B cell (primary cell): ENCODE data around the gene PCP4. TPM values are rescaled to one million over a fixed set of nuclear protein-coding genes. Genes with fewer than 3 reads are reported as not detected.

Source experiments
- ATAC-seq: fragments of 200-7000 bp; cut with Tn5 transposase; one replicate; pipeline ENCODE4 v1.10.0; 2021; ENCODE audit warnings: low read depth, mild to moderate bottlenecking, moderate number of reproducible peaks, moderate library complexity
- CTCF ChIA-PET: fragments of 350-600 bp; sonication (Branson Sonifier 250); formaldehyde crosslinking; loops from one replicate; lab custom pipeline; 2021; ENCODE audit warnings: antibody characterized with exemption, inconsistent platforms; lab: Charles Lee
- POLR2A ChIA-PET: fragments of 350-600 bp; sonication (Branson Sonifier 250); formaldehyde crosslinking; loops from one replicate; lab custom pipeline; 2021; ENCODE audit warnings: antibody characterized with exemption; lab: Charles Lee
- DNase-seq: peaks from one replicate; pipeline ENCODE4 v3.0.0; 2013
- H2AFZ ChIP-seq: 2 replicates; pipeline ENCODE4 v1.6.1; 2012; ENCODE audit warnings: mild to moderate bottlenecking, low read depth, low read length; ENCODE audit not compliant: insufficient read depth, poor library complexity, severe bottlenecking
- H3K27ac ChIP-seq, 2 donors: 1 replicate in 1 of 2; 2 replicates in 1 of 2; pipeline ENCODE4 v1.5.1; 2012 to 2013; ENCODE audit warnings: low read length in 2 of 2, mild to moderate bottlenecking in 2 of 2, moderate library complexity in 1 of 2
- H3K27me3 ChIP-seq, 4 experiments: fragments of 200-600 bp in 1 of 4; sonication (generic) in 1 of 4; replicated peaks in 1 of 4; 1 replicate in 2 of 4; 2 replicates in 2 of 4; pipeline versions ENCODE4 v1.6.1 to v1.7.0; 2013 to 2016; ENCODE audit warnings: low read length in 3 of 4, mild to moderate bottlenecking in 2 of 4, mixed read lengths in 1 of 4, moderate library complexity in 1 of 4; ENCODE audit not compliant: insufficient read depth in 4 of 4, control insufficient read depth in 3 of 4; ENCODE audit errors: control extremely low read depth in 1 of 4
- H3K36me3 ChIP-seq, 2 experiments: replicated peaks in 1 of 2; 1 replicate in 1 of 2; 2 replicates in 1 of 2; pipeline versions ENCODE4 v1.6.1 to v1.7.1; 2013; ENCODE audit warnings: low read length in 1 of 2; ENCODE audit not compliant: insufficient read depth in 2 of 2, control insufficient read depth in 1 of 2; ENCODE audit errors: control extremely low read depth in 1 of 2, extremely low read depth in 1 of 2
- H3K4me1 ChIP-seq, 2 donors: fragments of 200-600 bp in 1 of 2; sonication (generic) in 1 of 2; 1 replicate in 1 of 2; 2 replicates in 1 of 2; pipeline versions ENCODE4 v1.5.1 to v1.6.1; 2013 to 2017; ENCODE audit warnings: low read length in 2 of 2; ENCODE audit not compliant: control insufficient read depth in 2 of 2, insufficient read depth in 2 of 2
- H3K4me2 ChIP-seq: replicated peaks from 2 replicates; pipeline ENCODE3; 2012; ENCODE audit warnings: mild to moderate bottlenecking, low read depth, low read length; ENCODE audit not compliant: poor library complexity, severe bottlenecking
- H3K4me3 ChIP-seq, 5 experiments: fragments of 200-600 bp in 1 of 5; sonication (generic) in 1 of 5; 1 replicate in 3 of 5; 2 replicates in 2 of 5; pipeline versions ENCODE4 v1.5.1 to v1.7.0; 2011 to 2016; ENCODE audit warnings: low read length in 4 of 5, mild to moderate bottlenecking in 4 of 5, low read depth in 2 of 5, control low read depth in 1 of 5, moderate library complexity in 1 of 5; ENCODE audit not compliant: insufficient read depth in 1 of 5; ENCODE audit errors: control extremely low read depth in 1 of 5, extremely low read depth in 1 of 5
- H3K79me2 ChIP-seq: fragments of 200-600 bp; sonication (generic); one replicate; pipeline ENCODE4 v1.6.0; 2016; ENCODE audit warnings: low read length; ENCODE audit not compliant: control insufficient read depth, insufficient read depth
- H3K9ac ChIP-seq: fragments of 200-600 bp; sonication (generic); 2 replicates; pipeline ENCODE4 v1.6.1; 2017; ENCODE audit warnings: mild to moderate bottlenecking, low read length, moderate library complexity
- H3K9me3 ChIP-seq, 3 donors: one replicate each; pipeline versions ENCODE4 v1.6.1 to v1.7.1; 2013; ENCODE audit warnings: low read length in 2 of 3; ENCODE audit not compliant: control insufficient read depth in 2 of 3, insufficient read depth in 1 of 3; ENCODE audit errors: control extremely low read depth in 1 of 3
- H4K20me1 ChIP-seq: 2 replicates; pipeline ENCODE4 v1.6.0; 2012; ENCODE audit warnings: mild to moderate bottlenecking, low read length; ENCODE audit not compliant: insufficient read depth, control insufficient read depth, poor library complexity, severe bottlenecking
- H3K27ac Mint-ChIP-seq: one replicate; pipeline ENCODE4 v1.8.0; 2021; ENCODE audit warnings: mixed read lengths
- H3K27me3 Mint-ChIP-seq: one replicate; pipeline ENCODE4 v1.8.0; 2021; ENCODE audit warnings: mixed read lengths
- H3K4me1 Mint-ChIP-seq: one replicate; pipeline ENCODE4 v1.8.0; 2021; ENCODE audit warnings: mixed read lengths
- H3K4me3 Mint-ChIP-seq: one replicate; pipeline ENCODE4 v1.8.0; 2021; ENCODE audit warnings: mixed read lengths
- H3K9me3 Mint-ChIP-seq: one replicate; pipeline ENCODE4 v1.8.0; 2022; ENCODE audit warnings: mixed read lengths; ENCODE audit not compliant: insufficient read depth
- EZH2 ChIP-seq: IDR thresholded peaks from 2 replicates; pipeline ENCODE4 v1.6.1; 2012; ENCODE audit warnings: borderline replicate concordance, low read depth, mild to moderate bottlenecking, moderate library complexity, low read length; ENCODE audit not compliant: insufficient read depth, poor library complexity, severe bottlenecking
- WGBS: methylation state at CpG from one replicate; pipeline ENCODE4 v1.1.5; 2013; ENCODE audit warnings: missing lambda C conversion rate; ENCODE audit not compliant: insufficient coverage; 5-methylcytosine and 5-hydroxymethylcytosine counted together
- intact Hi-C: fragments of 100-400 bp; cut with micrococcal nuclease; formaldehyde crosslinking; loops from one replicate; pipeline ENCODE4 v1.10.0; 2022
- polyA plus RNA-seq: library from polyadenylated mRNA; depleted of rRNA; stranded (reverse); fragments of >200 nt; gene quantifications from 2 replicates; pipeline ENCODE4 v1.2.3, GENCODE V29; 2012
- total RNA-seq, 2 donors: library from RNA; stranded (reverse); fragments of 120-200 nt in 1 of 2; gene quantifications; 1 replicate in 1 of 2; 2 replicates in 1 of 2; pipeline versions ENCODE4 v1.2.3 to v1.2.4, GENCODE V29; 2013 to 2022
- TF ChIP-seq, protein P1 (sequence below): fragments of 200-600 bp; IDR thresholded peaks from one replicate; pipeline ENCODE4 v1.8.0; 2022; ENCODE audit warnings: antibody characterized with exemption, mild to moderate bottlenecking

Gene PCP4
- total and polyA plus RNA-seq, 2 donors (not counting 1 experiment from before 2014, with no cell fraction given): not detected

DNA sequence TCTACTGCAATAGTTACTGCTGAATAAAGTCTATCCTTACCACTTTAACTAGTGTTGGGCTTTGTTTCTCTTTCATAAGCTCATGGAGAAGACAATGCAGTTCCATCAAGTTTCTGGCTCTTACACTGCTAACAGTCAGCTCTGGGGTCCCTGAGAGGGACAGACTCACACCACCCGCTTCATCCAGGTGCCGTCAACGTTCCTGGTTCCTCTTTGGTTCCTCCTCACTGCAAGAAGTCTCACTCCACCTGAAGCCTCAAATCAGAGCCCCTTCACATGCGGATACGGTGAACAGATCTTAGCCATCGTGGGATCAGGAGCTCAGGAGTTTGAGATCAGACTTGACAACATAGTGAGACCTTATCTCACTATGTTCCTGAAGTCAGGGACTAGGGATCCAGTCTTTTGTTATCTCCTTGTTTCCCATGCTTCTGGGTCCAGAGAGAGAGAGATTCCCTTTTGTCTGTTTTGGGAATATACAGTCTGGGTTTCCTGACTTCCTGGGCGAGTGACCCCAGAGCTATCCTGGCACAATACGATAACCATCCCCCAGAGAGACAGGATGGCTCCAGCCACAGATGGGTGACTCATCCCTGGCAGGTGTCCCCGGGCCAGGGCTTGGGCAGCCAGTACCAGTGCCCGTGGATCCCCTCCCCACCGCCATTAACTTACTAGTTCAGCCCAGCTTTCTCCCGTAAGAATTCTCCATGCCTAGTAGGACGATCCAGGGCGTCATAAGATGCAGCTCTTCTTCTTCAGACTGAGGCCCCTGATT, 14.3 kb upstream of the PCP4 start:
- Mint-ChIP-seq H3K4me1 (no peaks in the 10 kb centered on the region), H3K27me3 (no peaks in the 10 kb centered on the region), H3K27ac (no peak overlapping the region), H3K9me3 (peaks cover 2% of the 10 kb centered on the region), H3K4me3 (no peak overlapping the region)
- no peak for DNase-seq
- ChIA-PET POLR2A (no interaction called here), CTCF (no interaction called here)
- WGBS: 89% methylated on average over 14 of the region's 14 CpGs
- no peak for ATAC-seq
- Histone ChIP-seq H3K27me3 (no peaks in the 10 kb centered on the region), H2AFZ (no peak overlapping the region), H3K9me3 (peaks cover 0 to 24% (median 0%) of the 10 kb centered on the region in 3 donors), H3K4me3 (no peak overlapping the region), H3K4me1 (no peaks in the 10 kb centered on the region), H3K79me2 (no peaks in the 10 kb centered on the region), H3K27ac (no peak overlapping the region), H3K36me3 (no peaks in the 10 kb centered on the region), H3K9ac (no peak overlapping the region), H3K4me2 (no peak overlapping the region), H4K20me1 (no peaks in the 10 kb centered on the region)
- intact Hi-C loops: no loop called here
- TF ChIP-seq, protein P1, sequence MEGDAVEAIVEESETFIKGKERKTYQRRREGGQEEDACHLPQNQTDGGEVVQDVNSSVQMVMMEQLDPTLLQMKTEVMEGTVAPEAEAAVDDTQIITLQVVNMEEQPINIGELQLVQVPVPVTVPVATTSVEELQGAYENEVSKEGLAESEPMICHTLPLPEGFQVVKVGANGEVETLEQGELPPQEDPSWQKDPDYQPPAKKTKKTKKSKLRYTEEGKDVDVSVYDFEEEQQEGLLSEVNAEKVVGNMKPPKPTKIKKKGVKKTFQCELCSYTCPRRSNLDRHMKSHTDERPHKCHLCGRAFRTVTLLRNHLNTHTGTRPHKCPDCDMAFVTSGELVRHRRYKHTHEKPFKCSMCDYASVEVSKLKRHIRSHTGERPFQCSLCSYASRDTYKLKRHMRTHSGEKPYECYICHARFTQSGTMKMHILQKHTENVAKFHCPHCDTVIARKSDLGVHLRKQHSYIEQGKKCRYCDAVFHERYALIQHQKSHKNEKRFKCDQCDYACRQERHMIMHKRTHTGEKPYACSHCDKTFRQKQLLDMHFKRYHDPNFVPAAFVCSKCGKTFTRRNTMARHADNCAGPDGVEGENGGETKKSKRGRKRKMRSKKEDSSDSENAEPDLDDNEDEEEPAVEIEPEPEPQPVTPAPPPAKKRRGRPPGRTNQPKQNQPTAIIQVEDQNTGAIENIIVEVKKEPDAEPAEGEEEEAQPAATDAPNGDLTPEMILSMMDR: no peak
- TF ChIP-seq EZH2: no peak

DNA sequence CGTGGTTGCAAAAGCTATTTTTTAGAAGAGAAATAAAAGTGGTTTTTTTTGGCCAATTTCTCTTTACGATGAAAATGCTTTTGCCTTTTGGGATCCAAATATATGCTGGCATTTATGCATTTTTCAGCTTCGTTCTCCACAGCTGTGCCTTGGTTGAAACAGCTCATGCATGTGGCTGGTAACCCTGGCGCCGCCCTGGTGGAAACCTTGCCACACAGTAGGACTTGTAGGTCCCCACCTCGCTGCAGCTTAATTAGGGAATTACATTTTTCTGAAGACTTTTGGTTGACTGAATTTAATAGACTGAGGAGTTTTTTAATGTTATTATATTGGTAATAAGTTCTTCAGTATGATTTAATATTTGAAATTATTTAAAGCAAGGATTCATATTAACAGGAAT, 12.7 kb upstream of the PCP4 start:
- Mint-ChIP-seq H3K4me1 (no peaks in the 10 kb centered on the region), H3K9me3 (peaks cover 2% of the 10 kb centered on the region), H3K27ac (no peak overlapping the region), H3K27me3 (no peaks in the 10 kb centered on the region), H3K4me3 (no peak overlapping the region)
- Histone ChIP-seq H3K79me2 (no peaks in the 10 kb centered on the region), H3K27ac (no peak overlapping the region), H3K4me1 (no peaks in the 10 kb centered on the region), H4K20me1 (no peaks in the 10 kb centered on the region), H3K9me3 (peaks cover 0 to 27% (median 0%) of the 10 kb centered on the region in 3 donors), H3K4me3 (no peak overlapping the region), H2AFZ (no peak overlapping the region), H3K36me3 (no peaks in the 10 kb centered on the region), H3K4me2 (no peak overlapping the region), H3K9ac (no peak overlapping the region), H3K27me3 (no peaks in the 10 kb centered on the region)
- 86% methylated on average over 5 of the region's 6 CpGs for WGBS
- ChIA-PET POLR2A (no interaction called here), CTCF (no interaction called here)
- TF ChIP-seq, protein P1: no peak
- TF ChIP-seq EZH2: no peak
- ATAC-seq (no peak), DNase-seq (no peak)
- intact Hi-C loops: no loop called here
